Activated CD8-positive, alpha-beta memory T cell treated with anti-CD3 and anti-CD28 coated beads for 1 hour (primary cell): ENCODE results near the gene RMND5B.

Experiments
- DNase-seq, 2 donors: peaks; one replicate each; pipeline ENCODE4 v3.0.0-alpha.2; 2020; ENCODE audit warnings: low read depth in 1 of 2; ENCODE audit errors: extremely low read depth in 1 of 2

RMND5B gene

GRCh38 chr5:178199581-178200434 lies 69.0 kb downstream of the RMND5B start:
- DNase-seq = no peak
